SK-N-SH treated with all-trans-retinoic acid at 6 μM for 48 hours (cell line): ENCODE results near the gene SNAP91.

ENCODE experiments used
- ARNTL ChIP-seq: fragments of 450-650 bp; formaldehyde crosslinking; IDR thresholded peaks from 2 replicates; pipeline ENCODE4 v1.5.0; 2020; ENCODE audit warnings: low read depth, mild to moderate bottlenecking, moderate library complexity, borderline replicate concordance
- BACH2 ChIP-seq: fragments of 250-450 bp; sonication (Bioruptor Pico); IDR thresholded peaks from 2 replicates; pipeline ENCODE4 v1.9.0; 2021; ENCODE audit warnings: mild to moderate bottlenecking, borderline replicate concordance
- CREB5 ChIP-seq: fragments of 250-450 bp; sonication (Bioruptor Pico); IDR thresholded peaks from 2 replicates; pipeline ENCODE4 v1.5.1; 2020; ENCODE audit warnings: low read depth, mild to moderate bottlenecking, moderate library complexity
- CSDC2 ChIP-seq: fragments of 250-450 bp; sonication (Bioruptor Pico); IDR thresholded peaks from 2 replicates; pipeline ENCODE4 v1.5.0; 2020; ENCODE audit warnings: mild to moderate bottlenecking, moderate library complexity
- GLIS3 ChIP-seq: fragments of 250-450 bp; sonication (Bioruptor Pico); IDR thresholded peaks from 2 replicates; pipeline ENCODE4 v1.5.0; 2020; ENCODE audit warnings: mild to moderate bottlenecking, moderate library complexity
- ISL1 ChIP-seq: fragments of 250-450 bp; sonication (Bioruptor Pico); IDR thresholded peaks from 2 replicates; pipeline ENCODE4 v2.1.2; 2022; ENCODE audit warnings: mild to moderate bottlenecking, moderate library complexity
- POU6F1 ChIP-seq: fragments of 250-450 bp; sonication (Bioruptor Pico); IDR thresholded peaks from 2 replicates; pipeline ENCODE4 v1.8.0; 2021; ENCODE audit warnings: low read depth, mild to moderate bottlenecking, moderate library complexity, borderline replicate concordance
- PPARA ChIP-seq: fragments of 250-450 bp; sonication (Bioruptor Pico); IDR thresholded peaks from 2 replicates; pipeline ENCODE4 v1.5.0; 2020; ENCODE audit warnings: mild to moderate bottlenecking, borderline replicate concordance
- TCF4 ChIP-seq: fragments of 250-450 bp; sonication (Bioruptor Pico); IDR thresholded peaks from 2 replicates; pipeline ENCODE4 v1.8.0; 2021; ENCODE audit warnings: mild to moderate bottlenecking, moderate library complexity, borderline replicate concordance
- TOX ChIP-seq: fragments of 250-450 bp; sonication (Bioruptor Pico); IDR thresholded peaks from 2 replicates; pipeline ENCODE4 v1.8.0; 2021; ENCODE audit warnings: mild to moderate bottlenecking, moderate library complexity, borderline replicate concordance
- ZC3H10 ChIP-seq: fragments of 250-450 bp; sonication (Bioruptor Pico); IDR thresholded peaks from 2 replicates; pipeline ENCODE4 v1.5.1; 2021; ENCODE audit warnings: mild to moderate bottlenecking, moderate library complexity
- ZFP3 ChIP-seq: fragments of 250-450 bp; sonication (Bioruptor Pico); IDR thresholded peaks from 2 replicates; pipeline ENCODE4 v1.5.0; 2020; ENCODE audit warnings: mild to moderate bottlenecking, moderate library complexity
- ZNF565 ChIP-seq: fragments of 450-650 bp; formaldehyde crosslinking; conservative IDR thresholded peaks from 2 replicates; pipeline ENCODE4 v1.5.0; 2020; ENCODE audit warnings: low read depth, mild to moderate bottlenecking, moderate library complexity

- TF ChIP-seq ZNF565 (CRISPR knock-in tag), result no peak
- TF ChIP-seq ZFP3, result no peak
- no peak for TF ChIP-seq POU6F1 (CRISPR knock-in tag)
- TF ChIP-seq PPARA (CRISPR knock-in tag), result no peak
- no peak for TF ChIP-seq ISL1 (CRISPR knock-in tag)
- no peak for TF ChIP-seq ARNTL
- TF ChIP-seq TOX (CRISPR knock-in tag), result no peak
- TF ChIP-seq CSDC2 (CRISPR knock-in tag), result no peak
- TF ChIP-seq ZC3H10 (CRISPR knock-in tag), result no peak
- TF ChIP-seq TCF4 (CRISPR knock-in tag), result no peak
- TF ChIP-seq BACH2 (CRISPR knock-in tag), result no peak
- TF ChIP-seq GLIS3 (CRISPR knock-in tag), result no peak
- TF ChIP-seq CREB5 (CRISPR knock-in tag), result no peak
These were observed 152.0 kb downstream of the SNAP91 start for GRCh38 chr6:83556871-83557270.
